Epidermal melanocyte (primary cell): Measurements from ENCODE around the gene CNPY1.

Experiments
- DNase-seq: peaks from one replicate; pipeline ENCODE4 v3.0.0; 2011; ENCODE audit warnings: low spot score; ENCODE audit not compliant: insufficient read length

Gene CNPY1

DNA sequence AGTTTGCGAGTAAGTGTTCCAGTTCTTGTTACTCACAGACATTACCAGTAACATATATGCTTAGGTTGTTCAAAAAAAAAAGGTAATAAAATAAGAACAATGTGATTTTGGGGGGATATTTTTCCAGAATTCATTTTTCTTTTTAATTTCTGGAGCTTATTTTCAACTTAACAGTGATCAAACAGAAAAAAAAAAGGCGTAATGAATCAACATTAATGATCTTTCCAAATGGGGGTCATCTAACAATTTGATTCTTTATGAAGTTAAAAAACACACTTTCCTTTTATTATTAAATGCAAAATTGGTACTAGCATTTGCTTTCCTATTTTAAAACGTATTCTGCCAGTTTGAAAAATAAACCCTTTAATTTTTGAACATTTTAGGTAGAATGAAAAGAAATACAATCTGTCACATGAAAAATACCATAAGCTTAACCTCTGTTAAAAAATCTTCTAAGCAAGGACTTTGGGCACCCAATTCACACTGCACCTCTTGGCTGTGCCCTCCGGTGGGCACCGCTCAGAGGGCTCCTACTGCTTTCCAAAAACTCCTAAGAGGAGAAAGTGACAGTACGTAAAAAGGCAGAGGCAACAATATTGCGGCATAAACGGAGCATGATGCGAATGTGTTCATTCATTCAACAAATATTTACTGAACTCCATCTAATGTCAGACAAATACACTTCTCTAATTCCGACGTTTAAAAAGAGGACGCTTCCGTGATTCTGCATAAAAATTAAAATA, 32.6 kb downstream of the CNPY1 start:
- DNase-seq, result no peak

DNA sequence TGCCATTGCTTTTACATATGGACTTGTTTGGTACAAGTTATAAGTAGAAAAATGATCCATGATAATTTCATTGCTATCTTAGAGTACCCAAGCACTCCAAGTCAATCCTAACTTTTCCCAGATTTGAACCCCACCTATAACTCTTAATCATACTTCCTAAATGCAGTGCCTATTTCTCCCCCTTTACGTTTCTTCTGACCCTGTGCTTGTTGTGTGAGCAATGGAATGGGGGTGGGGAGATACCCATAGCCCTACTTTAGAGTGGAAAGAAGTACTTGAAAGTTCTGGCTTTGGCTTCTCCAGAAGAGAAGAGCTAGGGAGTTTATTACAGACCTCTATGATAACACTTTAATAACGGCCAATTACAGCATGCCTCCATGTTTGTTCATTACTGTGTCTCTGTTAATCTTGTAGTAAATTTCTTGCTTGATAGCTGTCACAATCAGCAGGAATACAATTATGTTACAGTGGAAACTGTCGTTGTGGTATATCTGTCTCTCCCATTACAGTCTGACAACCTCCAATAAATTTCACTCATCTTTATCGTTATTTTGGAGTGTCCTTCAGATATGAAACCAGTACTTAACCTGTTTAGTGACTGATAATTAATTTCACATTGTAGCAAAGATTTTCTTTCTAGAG, 34.0 kb downstream of the CNPY1 start:
- no peak for DNase-seq

DNA sequence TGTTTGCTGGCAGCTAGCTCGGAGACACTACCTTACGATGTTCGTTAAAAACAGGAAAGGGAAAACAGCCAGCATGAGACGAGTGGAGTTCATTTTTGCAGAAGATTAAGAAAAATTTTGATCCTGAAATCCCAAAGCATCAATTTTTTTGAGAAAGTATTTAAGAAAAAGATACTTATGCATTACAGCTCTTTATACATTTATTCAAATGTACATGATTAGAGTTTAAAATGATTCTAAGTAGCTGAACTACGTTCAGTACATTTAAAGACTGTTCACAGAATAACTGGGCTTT, 34.7 kb downstream of the CNPY1 start:
- DNase-seq, result no peak

DNA sequence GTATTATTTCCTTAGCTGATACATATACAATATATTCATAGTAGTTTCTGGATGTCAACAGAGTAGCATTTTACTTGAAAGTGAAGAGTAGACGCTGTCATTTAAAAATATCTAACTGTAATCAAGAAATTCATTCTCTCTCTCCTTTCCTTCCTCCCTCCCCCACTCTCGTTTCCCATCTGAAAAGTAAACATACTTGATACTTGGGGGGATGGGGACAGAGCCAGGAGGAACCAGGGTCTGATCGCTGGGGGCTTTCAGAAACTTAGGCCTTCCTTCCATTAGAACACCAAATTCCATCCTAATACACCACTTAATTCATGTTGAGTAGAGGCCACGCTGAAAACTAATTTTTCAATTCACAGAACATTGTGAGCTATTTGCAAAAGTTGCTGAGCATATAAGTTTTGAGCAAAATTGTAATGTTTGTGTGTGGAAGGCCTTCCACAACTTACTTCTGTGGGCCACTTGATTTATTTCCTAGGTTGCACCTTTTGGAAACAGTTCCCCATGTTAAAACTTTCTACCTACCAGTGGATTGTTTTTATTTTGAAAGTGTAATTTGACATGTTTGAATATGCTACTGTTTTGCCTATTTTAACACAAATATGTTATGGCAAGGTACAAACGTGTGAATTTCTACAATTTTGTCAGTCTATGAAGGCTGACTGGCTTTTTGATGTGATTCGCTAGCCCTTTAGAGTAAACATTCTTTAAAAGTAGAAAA, 35.2 kb downstream of the CNPY1 start:
- DNase-seq, result no peak

DNA sequence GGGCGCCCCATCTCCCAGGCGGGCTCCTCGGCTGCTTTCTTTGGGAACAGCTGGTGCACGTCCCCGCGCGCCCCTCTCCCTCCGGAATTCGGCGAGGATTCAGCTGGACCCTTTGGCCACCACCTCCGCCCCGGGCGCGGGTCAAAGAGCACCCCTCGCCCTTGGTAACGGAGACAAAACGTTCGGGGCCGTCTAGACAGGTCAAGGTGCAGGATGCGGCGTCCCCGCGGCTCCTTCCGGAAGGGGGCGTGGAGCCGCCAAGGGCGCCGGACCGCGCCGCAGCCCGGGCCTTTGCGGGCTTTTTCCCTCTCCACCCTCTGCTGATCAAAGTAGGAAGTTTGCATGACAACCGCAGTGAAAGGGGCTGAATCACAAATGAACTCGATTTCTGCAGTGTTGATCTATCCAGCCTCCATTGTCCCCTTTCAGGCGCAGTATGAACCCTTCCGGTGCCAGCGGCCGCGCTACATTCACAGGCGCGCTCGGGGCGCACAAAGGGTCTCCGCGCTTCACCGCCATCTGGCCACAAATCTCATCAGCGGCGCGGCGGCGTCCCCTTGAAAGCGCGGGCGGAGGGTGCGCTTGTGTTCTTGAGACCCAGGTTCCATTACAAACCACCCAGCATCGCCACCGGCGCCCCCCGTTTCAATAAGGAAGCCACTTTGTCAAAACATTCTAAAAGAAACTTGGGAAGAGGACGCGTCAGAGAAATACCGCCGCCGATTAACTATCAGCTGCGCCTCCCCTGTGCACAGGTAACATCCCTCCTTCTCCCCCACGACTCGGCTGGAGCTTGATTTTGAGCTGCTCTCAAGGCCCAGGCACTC, 36.4 kb downstream of the CNPY1 start:
- no peak for DNase-seq

DNA sequence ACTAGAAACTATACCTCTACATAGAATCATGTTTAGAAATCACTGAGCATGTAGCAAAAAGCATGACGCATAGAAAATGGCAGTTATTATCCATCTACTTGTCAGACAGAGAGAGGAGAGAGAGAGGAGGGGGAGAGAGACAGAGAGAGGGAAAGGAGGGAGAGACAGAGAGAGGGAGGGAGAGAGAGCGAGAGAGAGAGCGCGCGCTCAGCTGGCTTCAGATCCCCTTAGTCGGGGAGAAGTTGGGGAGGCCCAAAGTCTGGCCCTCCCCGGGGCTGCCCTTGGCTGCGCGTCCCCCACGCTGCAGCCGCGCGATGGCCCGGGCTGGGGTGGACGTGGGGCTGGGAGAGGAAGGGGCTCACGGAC, 37.0 kb downstream of the CNPY1 start:
- no peak for DNase-seq

DNA sequence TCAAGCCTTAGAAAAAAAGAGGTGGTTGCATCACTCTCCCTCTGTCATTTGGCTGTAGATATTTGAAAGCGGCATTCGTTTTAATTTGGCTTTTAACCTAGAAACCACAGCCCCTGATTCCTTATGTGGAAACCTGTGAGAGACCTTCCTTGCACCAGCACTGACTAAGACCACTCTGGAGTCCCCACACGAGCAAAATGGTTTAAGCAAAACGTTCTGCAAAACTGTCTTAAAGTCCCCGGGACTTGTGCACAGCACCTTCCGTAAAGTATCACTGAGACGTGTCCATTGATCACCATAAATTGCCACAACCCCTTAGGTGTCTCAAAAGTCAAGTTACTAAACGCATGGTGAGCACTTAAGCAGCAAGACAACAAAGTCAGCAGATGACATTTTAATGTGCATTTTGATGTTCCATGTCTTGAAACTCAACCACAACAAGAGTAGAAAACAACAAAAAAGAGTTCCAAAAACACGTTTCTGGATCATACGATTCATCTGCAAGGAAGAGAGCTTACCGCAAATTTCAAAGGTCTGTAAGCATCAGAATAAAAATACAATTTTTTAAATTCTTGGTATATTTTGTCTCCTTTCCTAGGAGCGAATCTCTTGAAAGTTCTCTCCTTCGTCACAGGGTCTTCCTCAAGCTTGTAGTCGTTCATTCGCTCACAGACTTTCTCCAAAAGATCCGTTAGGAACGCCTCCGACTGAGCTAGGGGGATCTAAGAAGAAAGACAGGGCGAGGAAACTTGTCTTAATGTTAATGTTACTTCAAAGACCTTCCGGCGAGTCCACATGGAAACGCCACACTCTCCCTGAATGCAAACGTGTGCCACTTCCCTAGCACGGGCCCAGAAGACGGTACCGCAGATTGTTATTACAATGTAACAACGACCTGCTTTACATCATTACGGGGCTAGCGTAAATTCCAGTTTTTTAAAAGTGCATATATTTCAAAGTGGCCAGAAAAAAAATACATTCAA, 37.7 kb downstream of the CNPY1 start:
- DNase-seq, result no peak

DNA sequence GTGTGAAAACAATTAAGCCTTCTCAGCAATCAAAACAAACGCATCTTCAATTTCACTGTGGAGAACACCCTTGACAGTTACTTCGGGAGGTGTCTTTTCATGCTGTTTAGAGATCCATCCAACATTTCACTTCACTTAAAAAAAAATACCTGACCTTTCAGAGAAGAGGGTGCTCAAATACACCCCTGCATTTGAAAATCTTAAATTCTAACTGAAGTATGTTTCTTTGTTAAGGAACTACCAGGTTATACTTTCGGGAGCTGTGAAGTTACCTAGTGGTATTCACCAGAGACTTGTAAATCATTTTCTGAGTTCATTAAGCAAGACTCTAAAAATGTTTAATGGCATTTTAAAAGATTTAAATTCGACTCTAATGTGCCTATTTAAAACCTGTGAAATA, 38.8 kb downstream of the CNPY1 start:
- DNase-seq, result no peak

DNA sequence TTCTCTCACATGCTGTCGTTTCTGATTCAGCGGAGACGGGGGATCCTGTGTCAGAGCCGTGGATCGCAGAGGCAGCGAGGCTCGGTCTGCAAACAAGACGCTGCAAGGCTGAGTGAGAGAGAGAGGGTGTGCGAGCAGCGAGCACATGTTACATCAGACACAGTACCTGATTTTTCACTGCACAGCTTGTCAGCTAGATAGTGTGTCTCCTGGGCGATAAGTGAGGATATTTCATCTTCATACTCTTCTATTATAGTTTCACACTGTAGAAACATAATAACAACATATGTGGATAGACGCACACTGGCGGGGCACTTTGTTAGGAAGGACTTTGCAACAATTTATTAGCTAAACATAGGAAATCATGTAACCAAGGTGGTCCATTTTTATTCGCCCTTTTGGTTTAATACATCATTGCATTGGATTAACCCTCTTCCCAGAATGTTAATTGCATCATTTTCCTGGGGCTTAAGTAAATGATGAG, 39.5 kb downstream of the CNPY1 start:
- DNase-seq, result no peak

DNA sequence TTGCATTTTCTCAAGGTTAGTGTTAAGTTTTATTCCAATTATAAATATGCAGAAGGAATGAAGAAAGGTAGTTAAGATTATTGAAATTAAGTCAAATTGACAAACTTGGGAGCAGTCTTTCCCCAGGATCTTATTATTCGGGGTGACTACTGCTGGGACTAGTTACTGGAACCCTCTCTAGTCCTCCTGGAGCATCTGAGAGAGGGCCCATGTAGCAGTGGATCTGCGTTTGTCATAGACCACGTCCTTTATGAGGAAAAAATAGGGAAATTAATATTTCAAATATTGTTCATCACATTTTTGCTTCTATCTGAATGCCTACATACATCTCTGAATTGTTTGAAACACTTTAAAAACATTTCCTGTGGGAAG, 41.0 kb downstream of the CNPY1 start:
- DNase-seq, result no peak

DNA sequence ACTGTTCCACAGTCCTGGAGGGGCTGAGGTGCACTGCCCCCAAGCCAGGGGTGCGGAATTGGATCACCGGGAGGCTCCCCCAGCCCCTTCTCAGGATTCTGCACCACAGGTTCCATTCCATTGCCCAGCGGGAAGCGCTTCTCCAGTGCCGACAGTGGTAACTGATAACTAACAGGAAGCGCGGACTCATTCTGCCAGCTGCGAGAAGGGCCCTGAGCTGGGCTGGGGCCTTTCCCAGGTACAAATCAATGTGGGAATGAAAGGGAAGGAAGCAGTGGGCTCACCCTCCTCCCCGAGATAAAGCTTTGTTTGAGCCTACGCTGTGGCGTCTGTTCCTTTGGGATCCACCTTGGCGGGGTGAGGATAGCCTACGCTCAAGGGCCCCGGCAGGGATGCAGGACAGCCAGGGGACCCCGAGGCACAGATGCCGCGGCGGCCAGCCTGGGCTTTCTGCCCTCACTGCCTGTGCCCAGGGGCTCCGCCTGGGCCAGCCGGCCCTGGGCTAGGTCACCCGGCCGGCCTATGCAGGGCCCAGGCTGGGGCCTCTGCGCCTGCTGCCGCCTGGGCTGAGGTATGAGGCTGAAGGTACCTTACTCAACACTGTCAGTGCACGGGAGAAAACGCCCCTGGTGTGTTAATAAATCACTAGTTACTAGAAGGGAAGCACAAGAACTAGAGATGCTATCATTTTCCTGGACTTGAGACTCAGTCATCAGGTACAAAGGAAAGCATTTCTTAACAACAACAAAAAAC, 49.0 kb downstream of the CNPY1 start:
- DNase-seq, result no peak

DNA sequence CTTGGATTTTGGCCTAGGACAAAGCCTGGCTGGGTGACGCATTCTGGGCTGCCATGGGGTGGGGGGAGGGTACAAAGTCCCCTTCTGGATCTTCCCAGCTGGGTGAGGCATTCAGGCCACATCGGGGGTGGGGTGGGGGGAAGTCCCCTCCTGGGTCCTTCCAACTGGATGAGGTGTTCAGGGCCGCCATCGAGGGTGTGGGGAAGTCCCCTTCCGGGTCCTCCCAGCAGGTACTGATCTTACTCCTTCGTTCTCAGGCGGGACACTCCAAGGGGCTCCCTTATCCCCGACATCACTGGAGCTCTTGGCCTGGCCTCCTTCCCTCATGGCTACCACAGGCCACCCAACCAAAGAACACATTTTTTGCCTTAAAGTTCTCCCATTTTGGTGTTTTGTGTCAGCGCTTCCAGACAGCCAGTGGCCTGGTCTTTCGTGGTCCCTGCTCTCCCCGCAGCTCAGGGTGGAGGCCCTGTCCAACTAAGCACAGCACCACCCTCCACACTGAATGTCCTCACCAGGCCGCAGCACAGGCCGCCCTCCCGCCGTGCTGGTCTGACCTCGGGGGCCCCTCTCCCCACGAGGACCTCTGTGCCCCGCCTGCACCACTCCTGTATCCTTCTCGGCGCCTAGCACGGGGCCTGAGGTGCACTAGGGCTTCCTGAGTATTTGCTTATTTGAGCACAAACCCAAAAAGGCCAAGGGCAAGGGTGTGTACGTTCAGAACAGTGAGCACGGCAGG, 49.9 kb downstream of the CNPY1 start:
- no peak for DNase-seq

DNA sequence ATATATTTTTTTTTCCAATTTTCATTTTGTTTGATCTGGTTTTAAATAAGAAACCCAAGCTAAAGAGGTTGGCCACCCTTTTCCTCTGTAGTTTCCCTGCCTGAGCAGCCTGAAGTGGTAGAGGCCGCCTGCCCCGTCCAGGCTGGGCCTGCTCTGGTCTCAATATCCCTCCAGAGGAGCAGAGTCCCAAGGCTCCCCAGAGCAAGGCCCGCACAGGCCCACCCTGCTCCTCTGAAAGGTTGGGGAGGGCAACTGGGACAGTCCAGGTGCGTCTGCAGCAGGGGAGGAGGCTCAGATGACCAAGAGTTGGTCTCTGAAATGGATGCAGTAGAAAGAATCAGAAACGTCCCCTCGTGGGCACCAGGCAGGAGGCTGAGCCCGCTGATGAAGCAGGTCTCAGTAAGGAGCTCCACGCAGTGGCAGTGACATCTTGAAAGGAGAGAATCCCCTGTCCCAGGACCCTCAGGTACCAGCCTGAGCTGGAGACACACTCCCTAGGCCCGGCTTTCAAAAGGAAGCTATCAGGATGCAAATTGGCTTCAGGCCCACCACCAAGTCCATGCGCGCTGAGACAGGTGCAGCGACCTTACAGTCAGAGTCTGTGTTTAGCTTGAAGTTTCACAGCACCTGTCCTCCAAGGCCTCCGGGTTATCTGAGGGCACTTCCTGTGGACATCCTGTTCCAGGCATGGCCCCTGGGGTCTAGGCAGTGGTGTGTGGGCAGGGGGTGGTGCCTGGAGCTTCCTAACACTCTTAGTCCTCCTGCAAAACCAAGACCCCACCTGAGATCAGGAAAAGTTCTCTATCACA, 50.7 kb downstream of the CNPY1 start:
- no peak for DNase-seq

DNA sequence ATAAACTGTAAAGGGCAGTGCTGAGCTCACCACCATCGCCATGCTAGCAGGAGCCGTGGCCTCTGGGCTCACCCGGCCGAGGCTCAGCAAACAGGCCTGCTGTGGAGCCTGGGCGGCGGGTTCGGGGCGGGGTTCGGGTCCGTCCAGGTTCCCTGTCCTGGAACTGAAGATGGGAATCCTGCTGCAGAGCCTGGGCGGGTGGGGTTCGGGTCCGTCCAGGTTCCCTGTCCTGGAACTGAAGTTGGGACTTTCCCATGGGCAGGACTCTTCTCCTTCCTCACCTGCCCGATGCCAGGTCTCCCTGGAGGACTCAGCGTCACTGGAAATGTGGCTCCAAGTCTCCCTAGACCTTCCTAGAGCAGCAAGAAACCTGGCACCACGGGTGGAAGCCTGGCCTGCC, 51.8 kb downstream of the CNPY1 start:
- DNase-seq, result no peak

DNA sequence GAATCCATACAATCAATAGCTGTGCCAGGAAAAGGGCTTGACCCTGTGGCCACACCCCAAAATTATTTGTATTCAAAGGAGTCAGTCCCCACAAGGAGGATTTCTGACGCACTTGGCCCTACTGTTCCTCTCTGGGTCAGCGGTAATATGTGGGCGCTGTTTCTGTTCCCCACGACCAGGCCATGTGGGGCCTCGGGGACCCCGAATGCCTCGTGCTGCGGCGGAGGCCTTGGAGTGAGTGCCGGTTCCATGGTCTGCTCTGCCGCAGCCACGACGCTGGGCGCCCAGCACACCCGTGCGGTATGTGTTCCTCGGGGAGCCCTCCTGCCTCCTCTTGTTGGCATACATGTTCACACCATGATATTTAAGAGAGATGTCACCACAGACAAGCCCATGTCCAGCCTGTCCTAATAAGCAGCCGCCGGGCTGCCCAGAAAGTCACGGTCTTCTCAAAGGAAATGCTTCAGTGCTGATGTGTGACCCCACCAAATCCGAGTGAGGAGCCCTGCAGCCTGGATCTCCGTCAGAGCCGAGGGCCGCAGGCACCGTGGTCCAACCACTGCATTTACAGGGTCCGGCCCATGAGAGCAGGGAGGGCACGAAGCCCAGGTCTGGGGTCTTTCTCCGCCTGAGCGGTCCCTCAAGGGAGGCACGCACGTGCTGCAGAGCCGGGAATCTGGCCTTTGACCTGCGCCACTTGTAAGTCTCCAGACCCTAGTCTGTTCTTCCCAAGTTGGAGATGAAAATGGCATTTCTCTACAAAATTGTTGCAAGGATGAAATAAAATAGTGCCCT, 52.4 kb downstream of the CNPY1 start:
- DNase-seq, result no peak

DNA sequence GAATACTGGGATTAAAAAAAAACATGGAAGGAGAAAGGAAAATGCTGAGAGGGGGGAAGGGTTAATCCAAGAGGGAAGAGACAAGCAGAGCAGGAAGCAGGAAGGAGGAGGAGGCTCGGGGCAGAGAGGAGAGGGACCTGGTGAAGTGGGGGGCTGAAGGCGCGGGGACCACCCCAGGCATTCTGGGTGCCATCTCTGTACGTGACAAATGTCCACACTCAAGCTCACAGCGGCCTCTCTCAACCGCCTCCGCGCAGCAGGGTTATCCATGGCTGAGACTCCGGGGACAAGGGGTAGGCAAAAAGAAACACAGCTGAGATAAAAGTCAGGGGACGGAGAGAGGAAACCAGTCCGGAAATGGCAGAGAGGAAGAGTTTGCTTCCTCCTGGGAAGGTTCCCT, 54.5 kb downstream of the CNPY1 start:
- no peak for DNase-seq
